Smooth muscle cell of the brain vasculature (primary cell): ENCODE data around the gene SHROOM3.

Experiments used
- DNase-seq: peaks from one replicate; pipeline ENCODE4 v3.0.0-alpha.2; 2012; ENCODE audit warnings: low read depth, low spot score

Gene SHROOM3

DNA sequence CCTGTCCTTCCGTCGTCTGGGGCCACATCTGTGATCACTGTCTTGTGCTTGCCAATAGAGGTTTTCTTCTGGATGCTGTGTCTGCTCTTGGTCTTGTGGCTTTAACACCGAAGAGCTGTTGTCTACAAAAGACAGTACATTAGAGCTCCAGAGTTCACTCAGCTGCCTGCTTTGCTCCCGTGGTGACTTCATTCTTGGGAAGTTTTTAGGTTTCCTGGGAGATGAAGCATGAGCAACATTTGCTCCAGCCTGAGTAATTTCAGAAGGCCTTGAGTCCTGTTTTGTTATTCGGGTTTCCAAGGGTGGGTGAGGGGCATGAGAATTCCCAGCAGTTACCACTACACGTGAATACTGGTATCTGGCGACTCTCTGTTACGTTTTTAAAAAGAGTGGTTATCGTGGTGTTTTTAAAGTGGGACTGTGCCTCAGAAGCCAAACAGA lies 189.2 kb downstream of the SHROOM3 start:
- peak; percentile 76 for DNase-seq

- DNase-seq: no peak
Observed at GRCh38 chr4:76624931-76625715, 190.1 kb downstream of the SHROOM3 start.

DNA sequence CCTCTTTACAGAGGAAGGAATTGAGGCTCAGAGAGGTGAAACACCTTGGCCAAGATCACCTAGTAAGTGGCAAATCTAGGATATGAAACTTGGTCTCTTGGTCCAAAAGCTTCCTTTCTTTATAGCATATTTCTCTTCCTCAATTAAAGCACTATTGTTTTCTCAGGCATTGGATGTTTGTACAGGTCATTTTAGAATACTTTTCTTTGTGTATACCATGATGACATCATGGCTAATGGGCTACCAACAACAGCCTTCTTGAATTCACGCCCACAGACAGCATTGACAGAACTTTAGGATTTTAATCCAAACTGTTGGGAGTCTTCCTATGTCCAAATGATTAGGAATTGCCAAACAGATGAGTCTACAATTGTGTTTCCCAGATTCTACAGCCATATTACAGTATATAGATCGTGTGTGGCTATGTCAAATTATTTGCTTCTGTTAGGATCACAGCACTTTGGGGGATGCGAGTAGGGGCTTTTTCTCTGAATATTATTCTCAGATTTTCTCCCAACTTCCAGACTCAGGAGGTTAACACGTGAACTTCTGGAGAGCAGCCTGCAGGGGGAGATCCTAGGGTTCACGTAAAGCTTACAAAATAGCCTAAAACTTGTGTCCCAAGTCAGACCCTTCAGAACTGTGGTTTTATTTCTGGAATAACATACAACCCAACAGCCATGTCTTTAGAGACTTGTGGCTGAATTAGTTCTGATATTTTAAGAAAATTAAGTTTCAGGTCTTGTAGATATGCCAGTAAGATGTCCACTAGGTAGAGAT lies 191.8 kb downstream of the SHROOM3 start:
- DNase-seq: no peak

- DNase-seq: no peak
Observed at GRCh38 chr4:76628251-76628650, 193.2 kb downstream of the SHROOM3 start.

- DNase-seq: no peak
Observed at GRCh38 chr4:76630741-76631140, 195.7 kb downstream of the SHROOM3 start.

DNA sequence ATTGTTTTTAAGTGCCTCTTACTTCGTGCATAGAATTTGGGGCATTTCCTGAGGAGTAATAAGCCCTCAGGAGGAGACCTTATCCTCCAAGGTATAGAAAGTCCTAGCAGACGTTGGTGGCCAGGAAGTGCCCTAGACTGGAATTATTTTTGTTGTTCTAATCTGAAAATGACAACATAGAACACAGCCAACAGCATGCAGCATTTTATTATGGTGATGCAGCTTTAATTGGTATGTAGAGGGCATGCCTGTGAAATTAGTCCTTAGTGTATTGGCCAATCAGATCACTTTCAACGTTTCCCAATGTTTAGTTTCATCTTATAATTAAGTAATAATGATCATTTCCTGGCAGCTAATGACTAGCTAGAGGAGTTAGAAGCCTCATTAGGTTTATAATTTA lies 199.2 kb downstream of the SHROOM3 start:
- DNase-seq: no peak

- DNase-seq: no peak
Observed at GRCh38 chr4:76637712-76638361, 202.8 kb downstream of the SHROOM3 start.

DNA sequence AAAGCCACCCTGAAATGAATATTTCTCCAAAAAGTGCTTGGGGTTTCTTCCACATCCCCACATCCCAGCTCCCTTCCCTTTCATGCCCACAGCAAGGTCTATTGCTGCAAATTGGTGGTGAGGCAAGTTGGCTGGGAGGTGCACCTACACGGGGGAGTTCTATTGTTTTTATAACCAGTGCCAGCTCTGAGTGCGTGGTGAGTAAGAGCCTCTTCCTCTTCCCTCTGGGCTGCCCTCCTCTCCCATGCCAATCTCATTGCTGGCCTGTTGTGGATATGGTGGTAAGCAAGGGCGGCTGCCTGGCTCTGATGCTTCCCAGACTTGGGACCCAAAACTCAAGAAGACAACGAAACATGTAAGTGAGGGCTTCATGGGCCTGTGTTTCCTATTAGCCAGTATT lies 204.3 kb downstream of the SHROOM3 start:
- no peak for DNase-seq

GRCh38 chr4:76640353-76640910 lies 205.4 kb downstream of the SHROOM3 start:
- no peak for DNase-seq

- DNase-seq: no peak
Observed at GRCh38 chr4:76641351-76641750, 206.3 kb downstream of the SHROOM3 start.

DNA sequence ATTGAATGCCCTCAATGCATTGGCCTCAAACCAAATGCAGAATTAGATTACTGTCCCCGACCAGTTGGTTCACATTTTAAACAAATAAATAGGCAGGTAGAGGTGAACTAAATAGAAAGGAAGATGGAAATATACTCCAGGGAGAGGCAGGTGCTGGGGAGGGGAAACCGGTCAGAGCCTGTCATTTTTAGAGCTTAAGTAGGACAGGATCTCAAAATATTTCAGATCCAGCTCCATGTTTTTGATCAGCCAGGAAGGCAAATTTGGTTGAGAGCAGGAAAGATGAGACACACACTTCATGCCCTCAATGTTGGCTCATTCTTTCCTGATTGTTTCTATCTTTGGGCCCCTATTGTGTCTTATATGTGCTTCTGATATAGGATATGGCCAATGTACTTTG lies 206.7 kb downstream of the SHROOM3 start:
- no peak for DNase-seq

DNA sequence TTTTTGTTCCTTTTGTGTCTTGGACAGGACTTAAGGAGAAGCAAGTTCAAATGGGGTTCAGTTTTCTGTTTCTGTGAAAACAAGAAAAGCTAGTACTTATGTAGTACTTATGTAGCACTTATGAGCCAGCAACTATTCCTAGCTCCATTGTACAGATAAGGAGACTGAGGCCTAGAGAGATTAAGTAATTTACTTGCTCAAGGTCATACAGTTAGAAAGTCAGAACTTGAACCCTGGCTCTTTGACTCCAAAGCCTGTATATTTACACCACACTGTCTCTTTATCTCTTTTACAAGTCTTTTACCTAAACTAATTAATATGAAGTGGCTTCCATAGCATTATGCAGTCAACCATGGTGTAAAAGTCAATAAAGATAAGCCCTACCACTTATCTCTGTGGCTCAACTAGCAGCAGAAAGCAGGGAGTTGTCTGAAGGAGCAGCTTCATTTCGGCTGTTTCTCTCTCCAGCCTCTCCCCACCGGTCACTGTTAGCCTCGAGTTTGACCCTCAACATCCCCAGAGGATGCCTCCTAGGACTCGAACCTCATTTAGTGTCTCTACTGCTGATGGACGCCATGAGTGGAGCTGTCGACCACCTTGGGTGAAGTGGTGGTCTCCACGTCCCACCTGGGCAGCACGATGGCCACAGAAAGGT lies 209.9 kb downstream of the SHROOM3 start:
- DNase-seq: no peak

- no peak for DNase-seq
Observed at GRCh38 chr4:76649086-76649485, 214.1 kb downstream of the SHROOM3 start.

DNA sequence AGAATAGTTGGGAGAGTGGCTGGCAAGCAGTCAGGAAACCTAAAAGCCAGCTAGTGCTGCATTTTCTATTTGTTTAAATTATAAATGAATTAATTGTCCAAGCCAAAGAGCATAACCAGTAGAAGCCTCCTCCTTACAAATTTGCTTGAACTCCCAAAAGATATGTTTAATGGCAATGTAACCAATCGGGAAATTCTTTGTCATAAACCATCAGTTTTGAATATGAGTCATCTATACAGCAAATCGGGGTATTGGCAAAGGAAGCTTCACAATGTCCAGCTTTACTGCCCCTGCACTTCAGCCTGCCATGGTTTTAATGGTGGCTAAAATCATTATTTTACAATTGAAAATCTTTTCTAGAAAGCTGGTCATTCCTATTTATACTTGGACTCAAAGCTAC lies 216.6 kb downstream of the SHROOM3 start:
- DNase-seq: no peak

DNA sequence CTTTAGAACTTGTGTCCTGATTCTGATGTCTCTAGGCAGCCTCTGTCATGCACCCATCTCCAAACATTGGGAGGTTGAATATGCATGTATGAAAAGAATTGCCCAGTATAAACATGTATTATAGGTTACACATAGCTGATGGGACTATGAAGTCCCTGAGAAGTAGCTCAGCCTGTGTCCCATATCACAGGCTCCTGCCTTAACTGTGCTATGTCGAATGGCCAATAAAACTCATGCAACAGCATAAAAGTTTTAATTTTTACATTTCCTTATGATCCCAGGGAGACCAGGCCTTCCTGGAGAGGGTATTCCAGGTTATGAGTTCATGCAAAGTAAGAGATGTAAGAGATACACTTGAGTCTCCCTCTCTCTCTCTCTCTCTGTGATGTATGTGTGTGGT lies 217.4 kb downstream of the SHROOM3 start:
- DNase-seq: no peak

- DNase-seq: no peak
Observed at GRCh38 chr4:76654084-76654483, 219.1 kb downstream of the SHROOM3 start.

DNA sequence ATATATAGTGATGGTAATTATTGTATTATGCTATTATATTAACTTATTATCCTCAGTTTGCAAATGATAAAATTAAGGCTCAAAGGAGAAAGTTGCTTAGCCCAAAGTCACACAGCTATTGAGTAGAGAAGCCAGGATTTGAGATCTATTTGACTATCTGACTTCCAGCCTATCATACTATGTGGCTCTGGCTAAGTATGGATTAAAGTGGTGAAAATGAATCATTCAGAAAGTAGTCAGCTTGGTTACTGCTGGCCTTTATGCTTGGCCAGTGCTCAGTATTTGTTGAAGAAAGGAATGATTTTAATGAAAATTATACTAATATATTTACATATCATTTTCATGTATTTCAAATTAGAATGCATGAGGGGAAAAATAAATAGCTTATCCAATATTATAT lies 219.8 kb downstream of the SHROOM3 start:
- DNase-seq: no peak

GRCh38 chr4:76655566-76656479 lies 220.8 kb downstream of the SHROOM3 start:
- DNase-seq: no peak

DNA sequence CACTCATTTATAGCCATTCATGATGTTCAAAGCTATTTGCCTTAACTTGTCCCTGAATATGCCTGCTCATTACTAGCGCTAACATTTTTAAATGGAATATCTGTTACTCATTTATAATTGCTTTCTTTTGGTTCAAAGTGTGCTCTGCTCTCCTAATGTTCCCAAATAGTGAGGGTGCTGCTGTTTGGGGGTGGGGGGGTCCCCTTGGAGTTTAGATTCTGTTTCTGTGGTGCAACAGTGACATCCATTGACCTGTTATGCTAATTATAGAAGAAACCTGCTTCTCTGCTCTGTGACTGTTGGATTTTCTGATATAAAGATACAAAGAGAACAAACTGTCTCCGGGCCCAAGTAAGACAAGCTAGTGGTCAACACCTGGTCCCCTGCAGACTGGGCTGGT lies 222.4 kb downstream of the SHROOM3 start:
- DNase-seq: no peak

- no peak for DNase-seq
Observed at GRCh38 chr4:76658231-76659102, 223.4 kb downstream of the SHROOM3 start.
